ENCODE data around the gene KRT79.

KRT79 gene

GRCh38 chr12:52835271-52836041 lies 1.3 kb upstream of the KRT79 start:
- no peak for DNase-seq

- DNase-seq, result no peak
These were observed 553 bp upstream of the KRT79 start for GRCh38 chr12:52834727-52835001.

DNA sequence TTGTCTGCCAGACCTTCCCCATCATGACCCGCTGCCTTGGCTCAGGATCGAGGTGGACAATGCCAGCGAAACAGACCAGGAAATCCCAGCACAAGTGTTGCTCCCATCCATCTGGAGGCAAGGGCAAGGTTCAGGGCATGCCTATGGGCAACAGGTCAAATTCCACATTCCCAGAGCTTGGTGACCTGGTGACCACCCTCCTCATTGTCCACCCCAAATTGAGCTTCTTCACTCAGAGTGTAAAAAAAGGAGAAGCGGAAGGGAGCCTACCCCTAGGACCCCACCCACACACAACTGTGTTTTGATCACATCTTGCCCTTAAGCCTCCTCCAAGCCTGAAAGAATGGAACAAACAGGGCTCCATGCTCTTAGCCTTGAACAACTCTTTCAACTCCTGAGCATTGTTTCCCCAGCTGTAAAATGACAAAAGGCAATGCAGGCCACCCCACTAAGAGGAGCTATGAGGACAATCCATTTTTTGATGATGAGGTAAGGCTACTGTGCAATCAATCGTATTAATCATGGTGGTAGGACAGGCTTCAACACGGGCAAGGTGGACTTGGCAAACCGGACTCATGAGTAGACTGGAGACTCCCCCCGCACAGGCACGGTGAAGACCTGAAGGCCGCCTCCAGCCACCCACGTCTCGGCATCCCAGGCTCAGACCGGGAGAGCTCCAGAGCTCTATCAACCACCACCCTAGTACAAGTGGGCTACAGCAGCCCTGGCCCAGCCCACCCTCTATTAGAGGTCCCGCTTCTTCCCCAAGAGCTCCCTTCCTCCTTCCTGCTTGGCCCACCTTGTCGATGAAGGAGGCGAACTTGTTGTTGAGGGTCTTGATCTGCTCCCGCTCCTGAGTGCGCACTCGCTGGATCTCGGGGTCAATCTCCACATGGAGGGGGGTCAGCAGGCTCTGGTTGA lies 866 bp downstream of the KRT79 start:
- no peak for DNase-seq

DNA sequence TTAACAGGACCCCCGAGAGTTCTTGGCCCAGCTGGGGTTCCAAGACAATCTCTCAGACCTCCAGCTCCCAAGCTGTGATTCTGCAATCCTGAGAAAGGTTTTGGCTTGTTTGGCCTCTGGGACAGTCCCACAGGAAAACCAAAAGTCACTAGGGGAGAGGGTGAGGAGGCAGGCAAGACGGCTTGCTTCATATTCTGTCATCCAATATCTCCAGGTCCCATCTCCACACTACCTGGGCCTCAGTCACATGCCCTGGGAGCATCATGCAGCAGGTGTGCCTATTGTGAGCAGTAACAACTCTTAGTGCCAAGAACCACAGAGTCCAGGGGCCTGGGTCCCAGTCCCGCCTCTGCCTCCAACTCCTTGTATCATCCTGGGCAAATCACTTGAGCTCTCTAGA lies 1.7 kb downstream of the KRT79 start:
- no peak for DNase-seq

GRCh38 chr12:52831251-52831650 lies 2.9 kb downstream of the KRT79 start:
- no peak for DNase-seq

- DNase-seq, result no peak
These were observed 3.9 kb downstream of the KRT79 start for GRCh38 chr12:52829986-52830770.

DNA sequence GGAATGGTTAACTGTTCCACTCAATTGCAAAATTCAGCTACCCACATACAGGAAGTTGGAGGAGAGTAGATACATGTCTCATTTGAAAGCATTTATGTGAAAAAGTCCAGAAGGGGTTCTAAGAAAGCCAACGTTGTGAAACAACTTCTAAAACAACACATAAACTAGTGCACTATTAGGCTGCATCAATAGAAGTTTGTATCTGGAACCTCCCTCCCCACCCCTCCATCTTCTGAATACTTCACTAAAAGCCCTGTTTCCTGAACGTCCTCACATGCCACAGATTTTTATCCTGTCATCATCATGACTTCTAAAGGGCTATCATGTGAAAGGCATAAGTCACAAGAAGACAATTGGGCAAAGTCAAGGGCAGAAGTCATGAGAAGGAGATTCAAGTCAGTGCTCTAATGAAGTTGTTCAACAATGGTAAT lies 5.5 kb downstream of the KRT79 start:
- no peak for DNase-seq

DNA sequence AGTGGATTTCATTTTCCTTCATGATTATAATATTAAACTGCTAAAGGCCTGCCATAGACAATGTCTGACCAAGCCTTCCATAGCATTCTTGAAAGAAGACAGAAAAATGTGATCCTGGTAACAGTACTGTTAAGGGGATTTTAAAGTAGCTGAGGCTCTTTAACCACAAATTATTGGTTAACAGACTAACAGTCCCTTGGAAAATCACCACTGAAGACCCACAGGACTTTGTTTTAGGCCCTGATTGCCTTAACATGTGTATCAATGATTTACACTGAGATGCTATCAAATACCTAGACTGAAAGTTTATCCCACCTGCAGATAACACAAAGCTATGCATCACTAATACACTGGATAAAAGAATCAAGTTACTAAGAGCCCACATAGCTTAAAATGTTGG lies 6.0 kb downstream of the KRT79 start:
- DNase-seq, result no peak

DNA sequence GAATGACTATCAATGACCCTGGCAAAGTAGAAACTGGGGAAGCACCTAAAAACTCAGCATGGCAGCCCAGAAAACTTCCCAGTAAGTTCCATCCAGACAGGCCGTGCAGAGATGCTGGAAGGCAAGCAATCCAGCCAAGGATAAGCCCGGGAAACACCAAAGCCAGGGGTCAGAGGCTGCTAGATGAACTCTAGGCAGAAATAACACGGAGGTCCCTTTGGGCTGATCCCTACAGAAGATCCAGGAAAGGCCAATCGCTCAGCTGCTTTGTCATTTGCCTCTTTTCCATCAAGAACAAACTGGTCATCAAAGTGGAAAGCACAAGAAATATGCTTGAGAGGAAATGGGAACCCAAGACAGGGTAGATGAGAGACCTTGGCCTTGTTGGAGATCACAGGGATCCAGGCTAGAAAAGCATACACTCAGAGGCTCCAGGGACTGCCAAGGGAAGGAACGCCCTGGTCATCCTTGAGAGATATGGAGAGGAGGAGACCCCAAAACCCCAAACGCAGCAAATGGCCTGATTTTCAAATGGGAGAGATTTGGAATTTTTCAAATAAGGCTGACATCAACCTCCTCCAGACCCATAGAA lies 6.5 kb downstream of the KRT79 start:
- no peak for DNase-seq

- no peak for DNase-seq
These were observed 7.3 kb downstream of the KRT79 start for GRCh38 chr12:52826611-52827498.

DNA sequence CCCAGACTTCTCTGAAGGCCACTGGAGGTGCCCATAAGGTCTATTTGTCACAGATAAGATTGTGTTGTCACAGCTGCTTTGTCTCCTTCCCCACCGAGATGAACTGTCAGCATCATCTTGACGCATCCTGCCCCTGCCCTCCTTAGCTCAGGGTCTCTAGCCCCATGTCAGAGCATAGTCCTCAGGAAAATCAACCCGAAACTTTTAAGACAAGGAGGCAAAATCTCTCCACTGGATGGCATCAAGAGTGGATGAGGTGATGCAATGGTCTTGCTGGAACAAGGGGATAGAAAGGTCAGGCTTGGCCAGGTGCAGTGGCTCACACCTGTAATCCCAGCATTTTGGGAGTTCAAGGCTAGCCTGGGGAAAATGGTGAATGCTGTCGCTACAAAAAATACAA lies 8.2 kb downstream of the KRT79 start:
- DNase-seq, result no peak

GRCh38 chr12:52824741-52825410 lies 9.2 kb downstream of the KRT79 start:
- DNase-seq, result no peak

GRCh38 chr12:52823761-52824450 lies 10.2 kb downstream of the KRT79 start:
- DNase-seq, result no peak

DNA sequence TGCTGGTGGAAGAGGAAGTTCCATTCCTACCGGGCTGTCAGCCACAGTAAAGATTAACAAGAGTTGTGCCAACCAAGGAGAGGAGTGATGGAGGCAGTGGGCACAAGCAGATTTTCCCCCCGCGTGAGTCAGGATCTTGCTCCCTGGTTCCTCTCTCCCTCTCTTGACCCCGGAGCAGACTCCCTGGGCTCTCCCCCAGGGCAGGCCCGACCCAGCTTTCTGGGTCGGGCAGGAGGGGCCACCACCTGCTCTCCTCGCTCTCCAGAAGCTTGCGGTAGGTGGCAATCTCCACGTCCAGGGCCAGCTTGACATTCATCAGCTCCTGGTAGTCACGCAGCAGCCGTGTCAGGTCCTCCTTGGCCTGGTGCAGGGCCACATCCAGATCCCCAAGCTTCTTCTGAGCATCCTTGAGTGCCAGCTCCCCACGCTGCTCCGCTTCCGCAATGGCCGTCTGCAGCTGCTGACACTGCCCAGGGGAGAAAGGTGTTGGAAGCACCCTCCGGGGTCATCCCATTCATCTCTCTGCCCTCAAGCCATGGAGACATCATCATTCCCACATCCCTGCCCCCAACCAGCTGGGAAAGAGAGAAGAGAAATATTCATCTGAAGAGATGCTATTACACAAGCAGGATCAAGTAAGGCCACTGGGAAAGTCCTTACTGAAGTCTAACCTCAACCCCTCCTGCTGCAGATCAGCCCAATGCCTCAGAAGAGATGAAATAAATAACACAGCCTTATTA lies 11.2 kb downstream of the KRT79 start:
- no peak for DNase-seq

DNA sequence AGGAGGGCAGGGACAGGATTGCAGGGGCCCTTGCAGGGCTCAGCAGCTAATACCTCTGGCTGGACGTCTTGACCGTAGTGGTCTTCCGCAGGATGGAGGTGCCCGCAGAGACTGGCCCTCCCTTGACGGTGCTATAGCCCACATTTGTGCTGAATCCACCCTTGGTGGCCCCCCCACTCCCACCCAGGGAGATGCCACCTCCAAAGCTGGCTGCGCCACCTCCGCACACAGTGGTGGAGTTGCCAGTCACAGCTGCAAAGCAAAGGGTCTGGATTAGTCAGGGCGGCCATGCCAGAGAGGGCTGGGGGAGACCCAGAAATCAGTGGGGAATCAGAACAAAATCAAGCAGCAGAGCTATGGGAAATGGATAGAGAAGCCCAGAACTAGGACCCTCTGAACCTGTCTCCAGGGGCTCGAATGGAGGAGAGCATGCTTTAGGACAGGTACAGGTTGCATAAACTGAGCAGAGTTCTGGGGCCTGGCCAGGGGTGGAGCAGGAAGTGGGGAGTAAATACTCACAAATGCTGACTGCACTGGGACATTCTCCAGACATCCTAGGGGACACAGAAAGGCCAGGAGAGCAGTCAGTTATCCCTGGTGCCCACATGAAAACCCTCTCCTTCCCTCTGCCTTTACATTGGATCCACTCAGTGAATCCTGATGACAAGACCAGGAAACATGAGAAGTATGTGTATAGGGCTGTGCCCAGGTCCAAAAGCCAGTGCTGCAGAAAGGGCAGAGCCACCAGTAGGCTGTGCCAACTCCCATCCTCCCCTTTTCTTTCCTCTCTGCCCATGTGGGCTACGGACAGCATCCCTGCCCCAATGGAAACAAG lies 12.1 kb downstream of the KRT79 start:
- no peak for DNase-seq

DNA sequence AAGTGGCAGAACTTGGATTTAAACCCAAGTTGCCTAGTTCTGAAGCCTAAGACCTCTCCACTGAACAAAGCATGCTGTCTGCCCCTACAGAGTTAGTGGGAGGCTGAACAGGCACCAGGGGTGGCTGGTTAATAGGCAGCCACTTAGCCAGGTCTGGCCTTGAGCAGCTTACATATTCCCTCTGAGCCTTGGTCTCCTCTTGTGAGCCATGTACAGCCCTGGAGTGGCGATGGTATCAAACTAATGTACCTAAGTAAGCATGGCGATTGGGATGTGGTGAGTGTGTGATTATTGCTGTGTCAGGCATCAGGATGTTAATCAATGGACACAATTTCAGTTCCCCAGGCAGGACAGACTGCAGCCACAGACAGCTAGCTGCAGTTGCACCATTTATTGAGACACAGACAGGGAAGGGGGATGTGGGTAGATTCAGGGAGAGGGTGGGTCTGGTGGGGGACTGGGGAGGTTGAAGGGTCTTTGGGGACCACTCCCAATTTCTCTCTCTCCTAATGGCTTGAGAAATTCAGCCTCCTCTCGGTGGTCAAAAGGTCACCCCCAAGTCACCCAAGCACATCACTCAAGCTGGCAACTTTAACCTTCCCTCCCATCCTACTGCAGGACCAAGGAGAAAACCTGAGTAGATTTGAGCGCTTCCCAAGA lies 12.9 kb downstream of the KRT79 start:
- no peak for DNase-seq

DNA sequence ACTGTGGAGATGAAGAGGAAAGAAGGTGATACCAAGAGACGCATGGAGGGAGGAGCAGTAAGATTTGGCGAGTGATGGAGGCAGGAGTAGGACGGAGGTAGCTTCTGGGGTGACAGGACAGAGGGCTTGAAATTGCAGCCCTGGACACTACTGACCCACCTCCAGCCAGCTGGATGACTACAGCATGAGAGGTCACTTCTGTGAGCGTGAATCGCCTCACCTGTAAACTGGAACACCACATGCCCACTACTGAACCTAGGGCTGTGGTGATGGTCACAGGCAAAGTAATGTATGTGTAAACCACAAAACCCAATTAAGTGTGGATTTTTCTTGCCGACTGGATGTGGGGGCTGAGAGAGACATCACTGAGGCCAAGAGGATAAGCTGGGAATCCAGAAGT lies 13.6 kb downstream of the KRT79 start:
- no peak for DNase-seq

Data from hypothalamus (tissue), 51 donors.